Left ventricle myocardium inferior (tissue), 1 donor: Measurements from ENCODE around the gene ROBO4. TPM values are rescaled to one million over a fixed set of nuclear protein-coding genes. Genes with fewer than 3 reads are reported as not detected.

Experiments used
- DNase-seq: peaks from one replicate; pipeline ENCODE4 v3.0.0-alpha.2; 2020
- H3K27ac ChIP-seq: fragments of 200-600 bp; replicated peaks from 2 replicates; pipeline ENCODE4 v1.8.0; 2021
- H3K27me3 ChIP-seq: fragments of 200-600 bp; 2 replicates; pipeline ENCODE4 v1.8.0; 2021; ENCODE audit warnings: low read depth
- H3K36me3 ChIP-seq: fragments of 200-600 bp; 2 replicates; pipeline ENCODE4 v1.8.0; 2021
- H3K4me1 ChIP-seq: fragments of 200-600 bp; 2 replicates; pipeline ENCODE4 v1.8.0; 2021
- H3K4me3 ChIP-seq: fragments of 200-600 bp; 2 replicates; pipeline ENCODE4 v1.8.0; 2021; ENCODE audit warnings: mild to moderate bottlenecking, moderate library complexity
- H3K9me3 ChIP-seq: fragments of 200-600 bp; replicated peaks from 2 replicates; pipeline ENCODE4 v1.8.0; 2021
- CTCF ChIP-seq: fragments of 200-600 bp; IDR thresholded peaks from 2 replicates; pipeline ENCODE4 v1.8.0; 2021; ENCODE audit warnings: antibody characterized with exemption, mild to moderate bottlenecking, borderline replicate concordance
- intact Hi-C: fragments of 100-400 bp; cut with micrococcal nuclease; formaldehyde crosslinking; loops from one replicate; pipeline ENCODE4 v1.11.0; 2022
- long read RNA-seq: library from polyadenylated mRNA; unstranded; transcript quantifications from one replicate; pipeline ENCODE4 v2.0.0, GENCODE V29; 2021
- total RNA-seq: library from RNA; stranded (reverse); fragmentation: NEBNext Ultra II Directional; extraction: Animal tissue kit (Norgen Biotek cat#: 25700); gene quantifications from one replicate; pipeline ENCODE4 v1.2.1, GENCODE V29; 2021
- donor health status: DM: no; HTN: yes; CAD: no; lungs with severe emphysema.

ROBO4 gene
- total RNA-seq = 20.7 TPM
- long read RNA-seq, full-length matches to known transcripts = 5 of 20 reads
- long read RNA-seq, partial matches to known transcripts = 7 of 20 reads
- long read RNA-seq, other reads (novel, unspliced or antisense) = 8 of 20 reads

- peaks cover 18% of the 10 kb centered on the region for H3K27me3 ChIP-seq
- peaks cover 89% of the 10 kb centered on the region for H3K4me1 ChIP-seq
- no peaks in the 10 kb centered on the region for H3K9me3 ChIP-seq
- intact Hi-C loops = no loop called here
- H3K27ac ChIP-seq = peak within 1 kb of the TSS; percentile 89
- no peak for TF ChIP-seq CTCF
- H3K36me3 ChIP-seq = no peaks in the 10 kb centered on the region
- peak; percentile 74 for DNase-seq
- H3K4me3 ChIP-seq = peak within 1 kb of the TSS; percentile 69
Measured at GRCh38 chr11:124897674-124898262, at the start of gene ROBO4. ROBO4 (minus strand) TSS chr11:124897865; CDS start chr11:124897795, 70 bp downstream.

- TF ChIP-seq CTCF = no peak
- H3K36me3 ChIP-seq = no peaks in the 10 kb centered on the region
- no peak overlapping the region for H3K27ac ChIP-seq
- H3K4me1 ChIP-seq = no peaks in the 10 kb centered on the region
- intact Hi-C loops = no loop called here
- no peak for DNase-seq
- H3K9me3 ChIP-seq = peaks cover 10% of the 10 kb centered on the region
- H3K4me3 ChIP-seq = no peak overlapping the region
- no peaks in the 10 kb centered on the region for H3K27me3 ChIP-seq
Measured at GRCh38 chr11:124946735-124947141, 49.1 kb upstream of the ROBO4 start.

- H3K27me3 ChIP-seq = no peaks in the 10 kb centered on the region
- H3K4me1 ChIP-seq = no peaks in the 10 kb centered on the region
- no peak overlapping the region for H3K4me3 ChIP-seq
- DNase-seq = no peak
- H3K9me3 ChIP-seq = peaks cover 10% of the 10 kb centered on the region
- H3K27ac ChIP-seq = no peak overlapping the region
- no peaks in the 10 kb centered on the region for H3K36me3 ChIP-seq
- intact Hi-C loops = no loop called here
- no peak for TF ChIP-seq CTCF
Measured at GRCh38 chr11:124945826-124946225, 48.2 kb upstream of the ROBO4 start.

- DNase-seq = no peak
- no peak for TF ChIP-seq CTCF
- no peaks in the 10 kb centered on the region for H3K27me3 ChIP-seq
- H3K36me3 ChIP-seq = no peaks in the 10 kb centered on the region
- intact Hi-C loops = no loop called here
- H3K9me3 ChIP-seq = peaks cover 10% of the 10 kb centered on the region
- H3K4me3 ChIP-seq = no peak overlapping the region
- no peak overlapping the region for H3K27ac ChIP-seq
- H3K4me1 ChIP-seq = no peaks in the 10 kb centered on the region
Measured at GRCh38 chr11:124944565-124944964, 46.9 kb upstream of the ROBO4 start.

- Histone ChIP-seq H3K36me3 (no peaks in the 10 kb centered on the region), H3K27ac (no peak overlapping the region), H3K27me3 (no peaks in the 10 kb centered on the region), H3K4me1 (no peaks in the 10 kb centered on the region), H3K9me3 (peaks cover 4% of the 10 kb centered on the region), H3K4me3 (no peak overlapping the region)
- intact Hi-C loops = no loop called here
- no peak for TF ChIP-seq CTCF
- DNase-seq = no peak
Measured at GRCh38 chr11:124943741-124944140, 46.1 kb upstream of the ROBO4 start.
